K562 (cell line): Measurements from ENCODE around the gene CAPN12. TPM values are rescaled to one million over a fixed set of nuclear protein-coding genes. Genes with fewer than 3 reads are reported as not detected.

Experiments
- ATAC-seq: fragments of 200-7000 bp; cut with Tn5 transposase; 3 replicates; pipeline ENCODE4 v1.9.1; 2020; ENCODE audit warnings: moderate library complexity
- BruUV-seq: library from RNA; stranded (reverse); fragments of 400-500 nt; replicated peaks from 2 replicates; lab custom pipeline; 2021; lab: Mats Ljungman, UMichigan
- CTCF ChIA-PET: fragments of 300-600 bp; formaldehyde crosslinking; extraction: SDS; loops from one replicate; lab custom pipeline; 2021; ENCODE audit warnings: low intra/inter-chr PET ratio; lab: Yijun Ruan, JAX
- POLR2A ChIA-PET: fragments of 300-600, 350-650 bp; sonication (Branson Sonifier 250); formaldehyde crosslinking; extraction: SDS; loops from one replicate; lab custom pipeline; 2021; ENCODE audit warnings: antibody characterized with exemption, inconsistent platforms; lab: Yijun Ruan, JAX
- DNase-seq, 4 experiments: peaks; one replicate each; pipeline versions ENCODE4 v3.0.0 to v3.0.0-alpha.2; 2011 to 2018; ENCODE audit warnings: low spot score in 3 of 4, mixed read lengths in 3 of 4; ENCODE audit errors: extremely low read depth in 1 of 4
- FAIRE-seq: peaks from 2 replicates; lab custom pipeline; 2011; peaks lifted over from hg19 to GRCh38; lab: Jason Lieb, UNC
- H2AFZ ChIP-seq: 2 replicates; pipeline ENCODE4 v1.6.0; 2011; ENCODE audit warnings: low read depth, low read length, control low read depth, inconsistent platforms
- H3K27ac ChIP-seq: fragments of 200-600 bp; 3 replicates; pipeline ENCODE4 v1.8.0; 2011; ENCODE audit warnings: low read depth, mild to moderate bottlenecking, control low read depth, inconsistent platforms, low read length, moderate library complexity, mixed read lengths; ENCODE audit errors: extremely low read depth
- H3K27me3 ChIP-seq, 2 experiments: fragments of 300-600 bp in 1 of 2; 2 replicates in 1 of 2; 3 replicates in 1 of 2; pipeline versions ENCODE4 v1.6.0 to v1.8.0; 2011; ENCODE audit warnings: inconsistent platforms in 2 of 2, low read length in 2 of 2, mild to moderate bottlenecking in 1 of 2, mixed read lengths in 1 of 2, moderate library complexity in 1 of 2; ENCODE audit not compliant: control insufficient read depth in 2 of 2, insufficient read depth in 2 of 2
- H3K36me3 ChIP-seq: fragments of 300-600 bp; 3 replicates; pipeline ENCODE4 v1.8.0; 2011; ENCODE audit warnings: mild to moderate bottlenecking, low read length, inconsistent platforms; ENCODE audit not compliant: control insufficient read depth, insufficient read depth
- H3K4me1 ChIP-seq, 2 experiments: fragments of 200-600 bp in 1 of 2; replicated peaks in 1 of 2; 2 replicates in 1 of 2; 3 replicates in 1 of 2; pipeline versions ENCODE4 v1.5.1 to v1.8.0; 2011; ENCODE audit warnings: inconsistent platforms in 2 of 2, low read length in 2 of 2, mild to moderate bottlenecking in 1 of 2, mixed read lengths in 1 of 2, moderate library complexity in 1 of 2; ENCODE audit not compliant: control insufficient read depth in 2 of 2, insufficient read depth in 2 of 2
- H3K4me2 ChIP-seq: 2 replicates; pipeline ENCODE4 v1.6.1; 2011; ENCODE audit warnings: low read length, control low read depth, inconsistent platforms, mixed read lengths; ENCODE audit not compliant: insufficient read depth
- H3K4me3 ChIP-seq: fragments of 200-600 bp; sonication (generic), shearing (Covaris generic); 2 replicates; pipeline ENCODE4 v1.5.1; 2016; ENCODE audit warnings: control low read depth, inconsistent platforms
- H3K79me2 ChIP-seq: fragments of 200-600 bp; 3 replicates; pipeline ENCODE4 v1.8.0; 2011; ENCODE audit warnings: low read length, inconsistent platforms; ENCODE audit not compliant: control insufficient read depth, insufficient read depth
- H3K9ac ChIP-seq, 2 experiments: 2 replicates each; pipeline versions ENCODE4 v1.6.0 to v1.6.1; 2011; ENCODE audit warnings: low read depth in 2 of 2, low read length in 2 of 2, control low read depth in 1 of 2, inconsistent platforms in 1 of 2, mild to moderate bottlenecking in 1 of 2, mixed read lengths in 1 of 2; ENCODE audit not compliant: insufficient read depth in 1 of 2
- H3K9me1 ChIP-seq: one replicate; pipeline ENCODE4 v1.6.0; 2011; ENCODE audit warnings: inconsistent platforms, mild to moderate bottlenecking, low read length, moderate library complexity; ENCODE audit not compliant: control insufficient read depth, insufficient read depth
- H3K9me3 ChIP-seq: replicated peaks from 2 replicates; pipeline ENCODE4 v1.5.1; 2011; ENCODE audit warnings: low read depth, low read length, inconsistent platforms; ENCODE audit not compliant: control insufficient read depth, insufficient read depth
- H4K20me1 ChIP-seq: replicated peaks from 2 replicates; pipeline ENCODE4 v1.6.1; 2011; ENCODE audit warnings: low read length, inconsistent platforms, mixed read lengths; ENCODE audit not compliant: control insufficient read depth, insufficient read depth
- BRD4 ChIP-seq: fragments of 200-600 bp; sonication (generic); IDR thresholded peaks from 2 replicates; pipeline ENCODE4 v1.6.1; 2017; ENCODE audit warnings: inconsistent platforms
- CREM ChIP-seq: IDR thresholded peaks from 2 replicates; pipeline ENCODE4 v1.6.1; 2014; ENCODE audit warnings: antibody characterized with exemption, low read depth
- ID3 ChIP-seq, 2 experiments: fragments of 250-450 bp in 1 of 2; fragments of 450-650 bp in 1 of 2; sonication (Bioruptor Pico) in 1 of 2; IDR thresholded peaks; 2 replicates each; pipeline versions ENCODE4 v1.6.1 to v1.8.0; 2016 to 2021; ENCODE audit warnings: mild to moderate bottlenecking in 2 of 2, moderate library complexity in 2 of 2, missing compliant biosample characterization in 1 of 2, missing genetic modification characterization in 1 of 2
- NR2C1 ChIP-seq, 2 experiments: fragments of 450-650 bp; IDR thresholded peaks; 2 replicates each; pipeline ENCODE4 v1.6.1; 2017; ENCODE audit warnings: mild to moderate bottlenecking in 2 of 2, antibody characterized with exemption in 1 of 2, inconsistent platforms in 1 of 2, missing compliant biosample characterization in 1 of 2, missing genetic modification characterization in 1 of 2
- RBBP5 ChIP-seq: fragments of 200-600 bp; sonication (generic); IDR thresholded peaks from 2 replicates; pipeline ENCODE4 v1.6.1; 2012; ENCODE audit warnings: borderline replicate concordance, mild to moderate bottlenecking, low read length, control low read depth, inconsistent platforms; ENCODE audit not compliant: insufficient read depth, poor library complexity, severe bottlenecking
- SMARCB1 ChIP-seq: IDR thresholded peaks from 2 replicates; pipeline ENCODE4 v1.6.1; 2011; ENCODE audit warnings: improper control_type of control experiment, low read depth; ENCODE audit not compliant: insufficient read length
- THRAP3 ChIP-seq: fragments of 450-650 bp; IDR thresholded peaks from 2 replicates; pipeline ENCODE4 v1.6.1; 2016; ENCODE audit warnings: mild to moderate bottlenecking, inconsistent platforms, borderline replicate concordance
- ZNF124 ChIP-seq: sonication (generic); formaldehyde crosslinking; IDR thresholded peaks from 2 replicates; pipeline ENCODE4 v1.8.1; 2022; ENCODE audit warnings: missing genetic modification reagents
- ZNF431 ChIP-seq: sonication (generic); formaldehyde crosslinking; IDR thresholded peaks from 2 replicates; pipeline ENCODE4 v1.8.0; 2022; ENCODE audit warnings: mild to moderate bottlenecking, missing genetic modification reagents
- WGBS: fragments of 100-300 bp; shearing (Covaris generic); methylation state at CpG from one replicate; pipeline ENCODE4 v1.1.6; 2016; ENCODE audit warnings: low coverage, mixed read lengths; ENCODE audit not compliant: insufficient coverage; ENCODE audit errors: missing lambda C conversion rate; 5-methylcytosine and 5-hydroxymethylcytosine counted together
- in situ Hi-C: fragments of 300-500 bp; cut with MboI; formaldehyde crosslinking; loops from 4 replicates; pipeline ENCODE4 v1.15.0; 2018; ENCODE audit warnings: inconsistent platforms, mixed read lengths
- intact Hi-C: fragments of 100-400 bp; cut with micrococcal nuclease; formaldehyde crosslinking; loops from 2 replicates; pipeline ENCODE4 v1.14.2; 2022
- polyA plus RNA-seq, 8 experiments: library from polyadenylated mRNA; depleted of rRNA in 4 of 8; stranded (reverse) in 5 of 8; unstranded in 3 of 8; fragments of >200 nt; fragmentation: Nextera tagmentation in 2 of 8; fragmentation: Illumina TruSeq in 1 of 8; extraction: Ambion mirVana in 2 of 8; extraction: Trizol in 1 of 8; gene quantifications; 2 replicates each; pipeline versions ENCODE4 v1.2.1 to v1.2.3, GENCODE V29; 2011 to 2014; ENCODE audit warnings: inconsistent platforms in 1 of 8, missing spikeins in 1 of 8
- total RNA-seq, 7 experiments: library from RNA; depleted of rRNA in 6 of 7; stranded (reverse); fragments of >200 nt in 6 of 7; fragmentation: Illumina TruSeq in 2 of 7; extraction: Trizol in 2 of 7; gene quantifications; 2 replicates each; pipeline versions ENCODE4 v1.2.1 to v1.2.3, GENCODE V29; 2011 to 2021; ENCODE audit warnings: low replicate concordance in 1 of 7

The CAPN12 gene
- total and polyA plus RNA-seq, 9 of the 15 experiments (the other 6 are each of a cell fraction or from before 2014, with no cell fraction given) = 0.83 to 7.0 (median 1.6) TPM

- TF ChIP-seq RBBP5 = no peak
- TF ChIP-seq CREM = no peak
- no peak for TF ChIP-seq BRD4
- TF ChIP-seq ZNF431 (CRISPR knock-in tag) = no peak
- no peak for TF ChIP-seq NR2C1 (IDR thresholded peaks at IDR 0.05)
- TF ChIP-seq NR2C1 (tag; IDR thresholded peaks at IDR 0.05) = no peak
- TF ChIP-seq THRAP3 = no peak
- TF ChIP-seq SMARCB1 = no peak
These were observed 53.4 kb downstream of the CAPN12 start (continued) for GRCh38 chr19:38690832-38691231.

GRCh38 chr19:38690146-38690545 lies 54.1 kb downstream of the CAPN12 start:
- H4K20me1 ChIP-seq = peaks cover 16% of the 10 kb centered on the region
- peaks cover 3% of the 10 kb centered on the region for H3K9me1 ChIP-seq
- in situ Hi-C loops (no loop called here), intact Hi-C loops (no loop called here)
- peaks cover 96% of the 10 kb centered on the region for H3K79me2 ChIP-seq
- POLR2A ChIA-PET = interaction anchor here (1.6 to 1.8 kb wide), 2 partner anchors 11 to 303 kb away, joined by 4 to 5 read pairs; no protein-coding TSS in a partner anchor
- H3K27ac ChIP-seq = peak overlapping the region; percentile 82; the same call in 1 of the 3 replicates
- H3K4me1 ChIP-seq = peaks cover 46 to 51% of the 10 kb centered on the region in 2 experiments
- 91% methylated on average over 14 of the region's 14 CpGs for WGBS
- no peak overlapping the region for H3K4me3 ChIP-seq
- FAIRE-seq = no peak
- H3K9ac ChIP-seq = peak overlapping the region in 1 of 2 experiments; percentile 39; a peak in 1 of 4 replicates
- peaks cover 69% of the 10 kb centered on the region for H3K36me3 ChIP-seq
- H3K27me3 ChIP-seq = no peaks in the 10 kb centered on the region
- no peak for DNase-seq
- no TSS peak for BruUV-seq
- TF ChIP-seq ID3 (CRISPR knock-in tag; IDR thresholded peaks at IDR 0.05) = no peak
- 0 out of 2 replicates have a peak, but pooled peaks have one; percentile 31 for TF ChIP-seq ID3 (tag; IDR thresholded peaks at IDR 0.05)
- no peak for TF ChIP-seq ZNF124
- H3K4me2 ChIP-seq = no peak overlapping the region
- no peak for ATAC-seq
- CTCF ChIA-PET = no interaction called here
- H3K9me3 ChIP-seq = no peaks in the 10 kb centered on the region
- no peak overlapping the region for H2AFZ ChIP-seq
